NCI-H2029 treated with DMSO at 0.1 percent for 48 hours (cell line): Measurements from ENCODE around the gene ACAD8.
"Not testable (repeated sequence)": the region's sequence is repeated elsewhere in the genome, so short reads cannot be mapped to it uniquely, and the experiment has no call there.

ENCODE experiments used
- DNase-seq: peaks from one replicate; lab custom pipeline; 2025; lab: John Stamatoyannopoulos, UW

Gene ACAD8

DNA sequence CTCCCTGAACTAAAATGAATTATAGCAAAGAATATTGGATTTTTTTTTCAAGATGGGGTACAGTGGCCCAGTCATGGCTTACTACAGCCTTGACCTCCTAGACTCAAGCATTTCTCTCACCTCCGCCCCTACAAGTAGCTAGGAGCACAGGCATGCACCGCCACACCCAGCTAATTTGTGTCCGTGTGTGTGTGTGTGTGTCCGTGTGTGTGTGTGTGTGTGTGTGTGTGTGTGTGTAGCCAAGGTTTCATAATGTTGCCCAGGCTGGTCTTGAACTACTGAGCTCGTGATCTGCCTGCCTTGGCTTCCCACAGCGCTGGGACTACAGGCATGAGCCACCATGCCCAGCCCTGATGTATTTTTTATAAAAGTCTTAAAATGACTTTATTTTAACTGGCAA lies 12.8 kb upstream of the ACAD8 start:
- DNase-seq: no peak

DNA sequence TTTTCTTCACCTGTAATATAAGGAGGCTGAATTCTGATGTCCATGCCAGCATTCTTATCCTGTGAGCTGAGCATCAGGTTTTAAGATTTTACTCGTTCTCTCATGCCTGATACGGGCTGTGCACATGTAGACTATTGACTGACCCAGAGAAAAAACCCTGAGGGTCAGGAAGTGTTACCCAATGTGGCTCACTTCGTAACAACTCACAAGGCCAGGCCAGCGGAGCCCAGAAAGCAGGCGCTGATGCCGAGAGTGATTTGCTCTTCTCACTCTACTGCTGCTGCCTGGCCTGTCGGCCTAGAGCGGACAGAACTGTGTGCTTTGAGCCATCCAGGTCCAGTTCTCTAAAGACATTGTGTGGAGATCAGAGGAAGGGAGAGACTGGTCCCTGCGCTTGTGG lies 11.0 kb upstream of the ACAD8 start:
- no peak for DNase-seq

DNA sequence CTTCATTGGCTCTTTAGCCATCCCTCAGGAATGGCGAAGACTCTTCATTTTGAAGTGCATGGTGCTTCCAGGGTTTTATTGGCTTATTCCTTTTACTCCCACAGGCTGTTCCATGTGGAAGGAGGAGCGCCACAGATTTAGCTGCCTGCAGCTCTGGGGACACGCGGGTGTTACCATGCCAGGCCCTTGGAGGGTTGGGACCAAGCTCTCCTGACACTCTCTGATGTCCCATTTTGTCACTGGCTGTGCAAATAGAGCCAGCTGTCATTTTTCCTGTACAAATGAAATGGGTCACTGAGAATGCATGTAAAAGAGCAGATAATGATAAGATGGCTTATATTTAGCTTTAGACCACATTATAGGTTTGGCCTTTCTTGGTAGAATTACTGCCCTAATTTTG lies 9.5 kb upstream of the ACAD8 start:
- no peak for DNase-seq

DNA sequence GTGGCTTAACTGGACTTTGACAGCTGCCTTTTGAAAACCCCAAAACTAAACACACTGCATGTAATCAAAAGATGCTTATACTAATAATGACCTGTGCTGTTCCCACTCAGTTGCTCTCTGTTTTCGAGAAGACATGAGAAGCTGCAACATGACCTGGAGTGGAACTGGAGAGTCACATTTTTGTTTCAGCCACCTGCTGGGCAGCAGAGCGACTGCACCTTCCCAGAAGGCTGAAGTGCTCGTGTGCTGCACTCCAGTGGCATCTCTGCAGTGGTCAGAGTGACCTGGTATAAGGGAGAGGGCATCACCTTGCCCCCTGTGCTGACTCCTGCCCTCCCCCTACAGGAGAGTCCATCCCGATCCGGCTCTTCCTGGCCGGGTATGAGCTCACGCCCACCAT lies 8.8 kb upstream of the ACAD8 start:
- no peak for DNase-seq

- no peak for DNase-seq
Measured at GRCh38 chr11:134245434-134245833, 7.9 kb upstream of the ACAD8 start.

DNA sequence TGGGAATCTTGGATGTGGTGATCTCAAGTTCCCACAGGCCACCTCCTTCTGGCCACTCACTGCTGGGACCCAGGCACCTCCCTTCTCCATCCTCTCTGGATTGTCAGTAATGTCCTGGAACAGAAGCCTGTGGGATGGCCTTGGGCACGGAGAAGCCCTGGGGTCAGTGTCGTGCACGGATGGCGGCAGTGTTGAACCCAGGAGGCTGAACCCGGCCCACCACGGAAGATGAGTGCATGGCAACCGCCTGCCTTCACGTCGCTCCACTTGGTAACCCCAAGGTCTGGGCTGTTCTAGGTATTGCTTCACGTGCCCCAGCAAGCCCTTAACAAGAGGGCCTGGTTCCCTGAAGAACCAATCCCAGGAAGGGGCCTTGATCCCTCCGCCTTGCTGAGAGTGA lies 7.3 kb upstream of the ACAD8 start:
- DNase-seq: no peak

DNA sequence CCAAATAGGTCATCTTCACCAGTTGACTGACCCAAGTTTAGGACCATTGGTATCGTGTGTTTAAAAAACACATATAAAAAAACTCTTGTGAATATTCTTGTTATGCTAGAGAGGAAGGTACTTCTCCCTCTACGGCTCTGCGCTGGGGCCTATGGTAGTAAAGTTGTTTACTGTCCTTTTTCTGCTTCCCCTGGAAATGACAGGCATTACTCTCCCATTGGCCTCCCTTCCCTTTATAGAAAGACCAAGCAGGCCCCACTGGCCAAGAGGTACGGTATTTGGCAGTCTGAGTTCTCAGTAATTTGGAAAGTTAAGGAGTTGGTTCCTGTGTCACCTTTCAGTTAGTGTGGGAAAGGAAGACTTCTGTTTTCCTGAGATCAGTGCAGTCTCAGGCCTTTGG lies 6.7 kb upstream of the ACAD8 start:
- no peak for DNase-seq

- DNase-seq: no peak
Measured at GRCh38 chr11:134248910-134249480, 4.4 kb upstream of the ACAD8 start.

- DNase-seq: no peak
Measured at GRCh38 chr11:134250246-134250645, 3.1 kb upstream of the ACAD8 start.

DNA sequence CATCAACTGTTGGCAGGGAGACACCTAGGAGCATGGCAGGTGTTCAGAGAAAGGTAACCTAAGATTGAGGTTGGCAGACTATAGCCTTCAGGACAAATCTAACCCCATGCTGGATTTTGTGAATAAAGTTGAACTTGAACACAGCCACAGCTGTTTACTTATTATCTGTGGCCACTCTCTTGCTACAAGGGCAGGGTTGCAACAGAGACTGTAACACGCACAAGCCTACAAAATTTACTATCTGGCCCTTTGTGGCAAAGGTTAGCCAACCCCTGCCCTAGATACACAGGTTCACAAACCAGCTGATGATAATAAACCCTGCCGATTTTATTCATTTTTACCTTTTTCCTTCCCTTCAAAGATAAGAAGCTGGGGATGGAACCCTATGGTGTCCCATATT lies 2.7 kb upstream of the ACAD8 start:
- DNase-seq: no peak

DNA sequence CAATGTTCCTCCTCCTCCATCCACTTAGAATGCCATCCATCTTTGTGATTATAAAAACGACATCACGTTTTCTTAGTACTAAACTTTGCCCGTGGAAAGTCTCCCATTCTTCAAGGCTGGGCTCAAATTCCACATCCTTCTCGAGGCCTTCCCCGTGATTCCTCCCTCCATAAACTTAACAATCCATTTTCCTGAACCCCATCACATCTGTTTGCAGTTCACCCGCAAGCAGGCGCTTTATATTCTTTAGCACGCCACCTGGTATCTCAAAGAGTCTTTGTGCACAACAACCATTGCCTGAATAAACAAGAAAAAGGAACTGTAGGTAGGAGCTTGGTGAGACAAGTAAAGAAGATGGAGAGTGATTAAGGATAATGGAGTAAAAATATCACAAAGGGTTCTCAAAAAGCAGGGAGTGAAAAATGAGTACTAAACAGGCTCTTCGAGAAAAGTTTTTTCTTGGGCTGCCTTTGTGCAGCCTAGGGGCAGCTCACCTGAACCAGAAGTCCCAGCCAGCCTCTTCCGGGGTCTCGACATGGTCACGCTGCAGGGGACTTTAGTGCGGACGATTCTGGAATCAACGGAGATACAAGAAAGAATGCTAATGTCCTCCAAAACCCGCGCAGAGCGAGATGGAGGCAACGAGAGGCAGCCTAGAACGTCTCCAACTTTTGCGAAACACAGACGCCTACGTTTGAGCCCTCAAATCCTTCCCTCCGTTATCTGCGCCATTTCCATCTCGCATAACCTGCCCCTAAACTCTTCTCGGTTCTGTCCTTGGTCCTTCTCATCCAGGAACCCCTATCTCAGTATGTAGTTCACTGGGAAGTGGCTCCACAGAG lies 801 bp upstream of the ACAD8 start:
- peak; percentile 21 for DNase-seq

- DNase-seq: no peak
Measured at GRCh38 chr11:134254433-134255183, 1.2 kb downstream of the ACAD8 start.

GRCh38 chr11:134255184-134255561 lies 1.8 kb downstream of the ACAD8 start:
- DNase-seq: not testable (repeated sequence)

- no peak for DNase-seq
Measured at GRCh38 chr11:134257101-134257500, 3.7 kb downstream of the ACAD8 start.

DNA sequence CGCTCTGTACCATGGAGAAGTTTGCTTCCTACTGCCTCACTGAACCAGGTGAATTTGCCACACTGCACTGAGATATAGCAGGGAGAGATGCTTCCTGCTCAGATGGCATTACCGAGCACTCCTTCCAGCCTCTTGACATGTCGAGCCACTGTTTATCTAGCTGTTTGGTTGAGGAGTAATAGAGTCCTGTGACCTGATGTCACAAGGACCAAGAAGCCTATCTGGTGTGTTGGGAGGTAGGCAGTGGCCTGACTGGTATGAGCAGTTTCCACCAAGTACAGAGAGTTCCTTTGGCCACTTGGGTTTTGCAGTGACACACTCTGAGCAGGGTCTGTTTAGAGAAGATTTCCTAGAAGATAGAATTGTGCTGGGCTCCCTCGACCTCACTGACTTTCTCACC lies 5.2 kb downstream of the ACAD8 start:
- no peak for DNase-seq

GRCh38 chr11:134260503-134260902 lies 7.1 kb downstream of the ACAD8 start:
- no peak for DNase-seq

DNA sequence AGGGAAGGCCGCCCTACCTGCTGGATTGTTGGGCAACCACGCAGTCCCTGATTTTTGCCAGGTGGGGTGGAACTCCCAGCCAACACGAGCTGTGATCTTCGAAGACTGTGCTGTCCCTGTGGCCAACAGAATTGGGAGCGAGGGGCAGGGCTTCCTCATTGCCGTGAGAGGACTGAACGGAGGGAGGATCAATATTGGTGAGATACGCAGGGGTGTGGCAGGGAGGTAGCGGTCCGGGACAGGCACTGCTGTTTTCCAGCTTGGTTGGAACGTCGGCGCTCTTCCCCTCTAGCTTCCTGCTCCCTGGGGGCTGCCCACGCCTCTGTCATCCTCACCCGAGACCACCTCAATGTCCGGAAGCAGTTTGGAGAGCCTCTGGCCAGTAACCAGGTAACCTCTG lies 7.6 kb downstream of the ACAD8 start:
- no peak for DNase-seq

DNA sequence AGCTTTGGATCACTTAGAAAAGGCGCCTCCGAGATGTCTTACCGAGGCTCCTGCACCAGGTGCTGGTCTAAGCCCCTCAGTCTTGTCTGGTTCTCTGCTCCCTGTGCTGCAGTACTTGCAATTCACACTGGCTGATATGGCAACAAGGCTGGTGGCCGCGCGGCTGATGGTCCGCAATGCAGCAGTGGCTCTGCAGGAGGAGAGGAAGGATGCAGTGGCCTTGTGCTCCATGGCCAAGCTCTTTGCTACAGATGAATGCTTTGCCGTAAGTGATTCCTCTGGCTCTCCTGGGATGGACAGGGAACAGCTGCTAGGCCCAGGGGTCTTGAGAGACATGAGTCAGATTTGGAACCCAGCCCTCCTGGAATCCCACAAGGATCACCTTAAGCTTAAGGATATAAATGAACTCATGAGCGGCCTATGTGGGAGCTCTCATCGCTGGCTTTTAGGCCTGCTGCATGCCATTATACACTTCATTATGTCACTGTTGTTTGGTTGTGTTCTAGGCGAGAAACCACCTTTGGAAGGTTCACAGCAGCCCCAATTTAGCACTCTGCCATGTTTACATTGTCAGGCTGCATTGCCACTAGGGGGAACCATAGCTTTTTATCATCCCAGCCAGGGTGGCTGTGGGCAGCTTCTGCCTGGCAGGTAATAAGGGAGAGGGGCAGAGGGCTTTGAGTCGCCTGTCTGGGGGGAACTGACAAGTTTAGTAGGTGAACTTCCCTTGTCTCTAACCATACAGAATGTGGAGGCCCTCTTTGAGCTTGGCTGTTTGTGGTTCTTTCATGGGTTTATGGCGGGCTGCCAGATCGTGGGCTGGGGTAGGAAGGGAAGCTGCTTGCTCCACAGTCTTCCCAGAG lies 8.5 kb downstream of the ACAD8 start:
- no peak for DNase-seq

DNA sequence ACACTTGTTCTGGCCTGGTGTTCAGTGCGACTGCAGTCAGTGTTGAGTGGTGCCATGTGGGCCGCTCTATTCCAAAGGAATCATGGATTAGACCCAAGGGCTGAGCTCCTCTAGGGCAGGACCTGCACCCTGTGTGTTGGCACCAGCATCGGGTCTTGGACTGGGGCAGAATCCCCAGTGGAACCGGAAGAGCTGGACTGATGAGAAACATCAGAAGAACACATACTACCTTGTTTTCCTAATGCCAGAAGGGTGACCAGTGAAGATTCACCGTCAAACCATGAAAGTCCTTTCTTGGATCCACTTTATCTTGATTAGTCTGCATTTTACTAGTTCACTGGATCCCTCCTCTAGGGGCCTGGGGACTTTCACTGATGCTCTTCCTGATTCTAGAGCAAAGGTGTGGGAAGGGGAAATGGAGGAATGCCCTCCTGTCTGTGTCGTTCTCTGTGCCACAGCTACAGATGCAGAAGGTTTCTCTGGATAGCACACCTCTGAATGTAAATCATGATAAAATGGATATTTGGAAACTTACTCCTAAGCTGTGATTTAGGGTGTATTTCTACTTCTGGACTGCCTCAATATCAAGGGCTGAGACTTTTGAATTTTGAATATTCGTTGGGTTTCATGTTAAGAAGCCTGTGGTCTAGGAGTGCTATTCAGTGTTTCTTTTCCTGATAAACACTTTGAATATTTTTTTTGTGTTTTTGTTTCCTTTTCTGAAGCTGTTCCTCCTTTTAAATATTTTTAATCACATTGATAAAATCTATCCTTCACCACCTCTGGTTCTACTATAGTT lies 11.8 kb downstream of the ACAD8 start:
- DNase-seq: no peak

DNA sequence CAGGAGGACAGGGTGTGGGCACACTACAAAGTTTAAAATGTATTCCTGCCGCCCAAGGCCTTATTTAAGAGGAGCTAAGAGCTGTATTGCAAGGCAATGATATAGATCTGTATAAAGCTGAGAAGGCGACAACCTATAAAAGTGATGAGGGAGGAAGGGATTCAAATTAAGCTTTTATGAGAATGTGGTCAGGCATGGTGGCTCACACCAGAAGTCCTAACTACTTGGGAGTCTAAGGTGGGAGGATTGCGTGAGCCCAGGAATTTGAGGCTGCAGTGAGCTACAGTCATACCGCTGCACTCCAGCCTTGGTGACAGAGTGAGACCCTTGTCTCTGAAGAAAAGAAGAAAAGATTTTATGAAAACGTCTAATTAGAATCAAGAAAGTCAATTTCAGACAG lies 13.1 kb downstream of the ACAD8 start:
- no peak for DNase-seq

DNA sequence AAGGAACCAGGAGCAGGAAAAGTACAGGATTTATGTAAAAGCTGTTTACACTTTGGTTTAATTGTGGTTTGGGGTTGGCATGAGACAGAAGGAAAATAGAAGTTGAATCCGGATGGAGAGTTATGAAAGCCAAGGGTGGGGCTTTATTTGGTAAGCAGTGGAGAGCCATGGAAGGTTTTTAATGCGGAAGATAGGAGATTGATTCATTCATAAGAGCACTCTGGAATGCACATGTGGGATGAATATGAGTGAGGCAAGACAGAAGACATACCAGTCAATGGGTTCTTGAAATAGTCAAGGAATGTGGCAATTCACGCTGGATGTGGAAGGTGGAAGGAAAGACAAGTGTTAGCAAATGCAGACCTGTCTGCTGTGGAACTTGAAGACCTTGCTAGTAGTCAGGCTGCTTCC lies 13.5 kb downstream of the ACAD8 start:
- no peak for DNase-seq
